ENCODE results near the gene UCHL3. TPM values are rescaled to one million over a fixed set of nuclear protein-coding genes. Genes with fewer than 3 reads are reported as not detected.

Gene UCHL3
- total RNA-seq, 3 donors from 2014 or later = 25.7 to 38.8 (median 27.3) TPM

DNA sequence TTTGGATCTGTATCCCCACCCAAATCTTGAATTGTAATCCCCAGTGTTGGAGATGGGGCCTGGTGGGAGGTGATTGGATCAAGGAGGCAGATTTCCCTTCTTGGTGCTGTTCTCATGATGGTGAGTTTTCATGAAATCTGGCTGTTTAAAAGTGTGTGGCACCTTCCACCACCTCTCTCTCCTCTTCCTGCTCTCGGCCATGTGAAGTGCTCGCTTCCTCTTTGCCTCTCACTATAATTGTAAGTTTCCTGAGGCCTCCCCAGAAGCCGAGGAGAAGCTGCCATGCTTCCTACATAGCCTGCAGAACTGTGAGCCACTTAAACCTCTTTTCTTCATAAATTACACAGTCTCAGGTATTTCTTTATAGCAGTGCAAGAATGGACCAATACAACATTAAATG lies 27.6 kb upstream of the UCHL3 start:
- TF ChIP-seq, protein P1, sequence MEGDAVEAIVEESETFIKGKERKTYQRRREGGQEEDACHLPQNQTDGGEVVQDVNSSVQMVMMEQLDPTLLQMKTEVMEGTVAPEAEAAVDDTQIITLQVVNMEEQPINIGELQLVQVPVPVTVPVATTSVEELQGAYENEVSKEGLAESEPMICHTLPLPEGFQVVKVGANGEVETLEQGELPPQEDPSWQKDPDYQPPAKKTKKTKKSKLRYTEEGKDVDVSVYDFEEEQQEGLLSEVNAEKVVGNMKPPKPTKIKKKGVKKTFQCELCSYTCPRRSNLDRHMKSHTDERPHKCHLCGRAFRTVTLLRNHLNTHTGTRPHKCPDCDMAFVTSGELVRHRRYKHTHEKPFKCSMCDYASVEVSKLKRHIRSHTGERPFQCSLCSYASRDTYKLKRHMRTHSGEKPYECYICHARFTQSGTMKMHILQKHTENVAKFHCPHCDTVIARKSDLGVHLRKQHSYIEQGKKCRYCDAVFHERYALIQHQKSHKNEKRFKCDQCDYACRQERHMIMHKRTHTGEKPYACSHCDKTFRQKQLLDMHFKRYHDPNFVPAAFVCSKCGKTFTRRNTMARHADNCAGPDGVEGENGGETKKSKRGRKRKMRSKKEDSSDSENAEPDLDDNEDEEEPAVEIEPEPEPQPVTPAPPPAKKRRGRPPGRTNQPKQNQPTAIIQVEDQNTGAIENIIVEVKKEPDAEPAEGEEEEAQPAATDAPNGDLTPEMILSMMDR (IDR thresholded peaks at IDR 0.05) = no peak
- Histone ChIP-seq H3K9me3 (no peaks in the 10 kb centered on the region), H3K36me3 (ENCODE audit: low read depth) (no peaks in the 10 kb centered on the region), H3K4me1 (ENCODE audit: low read depth) (no peaks in the 10 kb centered on the region), H3K4me3 (no peak overlapping the region)
- no peak for ATAC-seq
- no peak for DNase-seq
- intact Hi-C loops (cut with DNase I, micrococcal nuclease) = no loop called here

DNA sequence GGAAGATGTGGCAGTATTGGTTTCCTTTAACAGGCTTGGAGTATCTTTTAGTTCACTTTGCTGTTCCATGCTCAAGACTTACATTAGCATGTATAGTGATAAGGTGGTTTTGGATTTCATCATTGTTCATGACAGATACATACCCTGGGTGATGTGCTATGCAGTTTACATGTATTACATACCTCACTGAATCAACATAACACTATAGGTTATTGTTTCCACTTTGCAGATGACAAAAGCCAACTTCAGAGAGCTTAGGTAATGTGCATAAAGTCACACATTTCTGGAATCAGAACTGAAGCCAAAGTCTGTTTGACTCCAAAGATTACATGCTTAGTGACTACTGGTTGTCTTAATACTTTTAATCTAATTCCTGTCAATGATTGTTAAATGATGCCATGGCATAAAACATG lies 19.0 kb upstream of the UCHL3 start:
- intact Hi-C loops (cut with DNase I, micrococcal nuclease) = no loop called here
- H3K9me3 ChIP-seq = no peaks in the 10 kb centered on the region
- DNase-seq = no peak
- H3K4me3 ChIP-seq = no peak overlapping the region
- H3K4me1 ChIP-seq (ENCODE audit: low read depth) = no peaks in the 10 kb centered on the region
- no peak for ATAC-seq
- no peaks in the 10 kb centered on the region for H3K36me3 ChIP-seq (ENCODE audit: low read depth)
- TF ChIP-seq, protein P1 (IDR thresholded peaks at IDR 0.05) = no peak

DNA sequence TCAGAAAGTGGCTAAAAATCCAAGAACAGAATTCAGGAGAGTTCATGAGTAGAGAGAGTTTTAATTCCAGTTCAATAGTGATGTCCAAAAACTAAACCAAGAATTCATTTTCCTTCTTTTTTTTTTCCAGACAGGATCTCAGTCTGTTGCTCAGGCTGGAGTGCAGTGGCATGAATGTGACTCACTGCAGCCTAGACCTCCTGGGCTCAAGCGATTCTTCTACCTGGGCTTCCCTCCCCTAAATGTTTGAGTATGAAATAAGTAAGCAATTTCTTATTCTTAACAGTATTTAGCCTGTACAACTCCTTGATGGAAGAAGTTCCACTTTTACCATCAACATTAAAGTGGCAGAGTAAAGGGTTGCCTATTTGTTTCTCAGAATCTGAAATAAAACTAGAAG lies 15.7 kb upstream of the UCHL3 start:
- Histone ChIP-seq H3K4me3 (no peak overlapping the region), H3K36me3 (ENCODE audit: low read depth) (no peaks in the 10 kb centered on the region), H3K9me3 (no peaks in the 10 kb centered on the region), H3K4me1 (ENCODE audit: low read depth) (peaks cover 6% of the 10 kb centered on the region)
- DNase-seq (no peak), ATAC-seq (no peak)
- TF ChIP-seq, protein P1 (IDR thresholded peaks at IDR 0.05) = no peak
- intact Hi-C loops (cut with DNase I, micrococcal nuclease) = no loop called here

DNA sequence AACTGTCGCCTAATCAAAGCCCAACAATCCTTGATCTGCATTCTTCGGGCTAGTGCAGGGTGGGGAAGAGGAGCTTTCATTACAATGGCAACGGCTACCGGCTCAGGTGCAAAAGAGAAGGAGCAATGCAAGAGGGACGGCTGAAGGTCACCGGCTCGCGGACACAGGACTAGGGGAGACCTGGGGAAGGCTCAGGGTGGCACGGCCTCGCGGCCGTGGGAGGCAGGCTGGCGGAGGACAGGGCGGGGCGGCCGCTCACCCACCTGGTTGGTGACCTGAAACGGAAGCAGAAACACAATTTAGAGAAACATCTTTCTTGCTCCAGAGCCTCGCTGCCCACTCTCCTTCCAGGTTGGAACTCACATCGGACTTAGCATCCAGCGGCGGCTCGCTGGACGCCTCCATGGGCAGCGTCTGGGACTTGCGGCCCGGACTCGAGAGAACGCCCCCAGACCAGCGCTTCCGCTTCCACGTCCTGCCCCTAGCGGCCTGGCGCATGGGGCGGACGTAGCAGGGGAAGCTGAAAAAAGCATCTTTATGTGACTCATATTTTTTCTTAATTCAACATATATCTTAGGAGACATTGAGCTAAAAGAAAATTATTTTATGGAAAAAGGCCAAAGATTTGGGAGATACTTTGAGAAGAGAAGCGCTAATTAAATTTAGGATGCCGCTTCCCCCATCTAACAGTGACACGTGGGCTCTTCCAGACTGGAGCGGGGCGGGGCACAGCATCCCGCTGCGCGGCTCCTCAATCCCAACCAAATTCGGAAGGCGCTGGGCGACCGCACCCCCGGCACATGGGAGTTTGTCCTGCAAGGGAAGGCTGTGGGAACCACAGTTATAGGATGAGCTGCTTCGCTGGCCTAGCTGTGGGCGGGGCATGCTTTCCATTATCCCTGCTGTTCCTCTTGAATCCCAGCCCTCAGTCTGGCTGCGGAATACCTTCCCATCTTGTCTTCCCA lies 11.9 kb upstream of the UCHL3 start, which contains the start of gene COMMD6:
TSS of gene COMMD6 (minus strand) at position 441 of the 965 bp plus-strand sequence. CDS start at position 405, 36 bp downstream.
- no peaks in the 10 kb centered on the region for H3K9me3 ChIP-seq
- DNase-seq (peak; percentile 80 to 87 (median 85)), ATAC-seq (peak; percentile 97)
- H3K36me3 ChIP-seq (ENCODE audit: low read depth) = no peaks in the 10 kb centered on the region
- intact Hi-C loops (cut with DNase I, micrococcal nuclease) = no loop called here
- peak within 1 kb of the TSS; percentile 64 for H3K4me3 ChIP-seq
- TF ChIP-seq, protein P1 (IDR thresholded peaks at IDR 0.05) = peak; percentile 52
- H3K4me1 ChIP-seq (ENCODE audit: low read depth) = peaks cover 6% of the 10 kb centered on the region

DNA sequence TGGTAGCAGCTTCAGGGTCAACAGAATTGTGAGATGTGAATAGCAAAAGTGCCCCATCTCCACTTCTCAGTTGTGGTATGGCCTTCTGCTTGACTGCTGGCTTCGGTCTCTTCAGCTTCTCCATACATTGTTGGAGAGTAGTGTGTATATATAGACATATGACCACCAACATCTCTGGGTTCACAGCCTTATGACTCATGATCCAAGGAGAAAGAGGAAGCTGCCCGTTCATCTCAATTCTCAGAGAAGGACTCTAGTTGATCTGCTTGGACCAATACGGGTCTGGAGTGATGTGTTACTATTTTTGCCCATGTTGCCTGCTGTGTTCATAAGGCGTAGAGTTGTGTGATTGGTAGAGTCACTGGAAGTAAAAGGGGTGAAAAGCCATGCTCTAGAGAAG lies 8.3 kb upstream of the UCHL3 start:
- Histone ChIP-seq H3K4me1 (ENCODE audit: low read depth) (peaks cover 6% of the 10 kb centered on the region), H3K9me3 (no peaks in the 10 kb centered on the region), H3K36me3 (ENCODE audit: low read depth) (no peaks in the 10 kb centered on the region), H3K4me3 (no peak overlapping the region)
- TF ChIP-seq, protein P1 (IDR thresholded peaks at IDR 0.05) = no peak
- intact Hi-C loops (cut with DNase I, micrococcal nuclease) = loop anchor here in 1 of 2 donors (10.0 kb wide), 1 partner anchor 56 kb away; the partner anchor contains the start of gene TBC1D4
- no peak for DNase-seq
- no peak for ATAC-seq

Data from mucosa of descending colon (tissue), 3 donors.